Body of pancreas (tissue), 4 donors: Measurements from ENCODE around the gene CYP46A1. TPM values are rescaled to one million over a fixed set of nuclear protein-coding genes. Genes with fewer than 3 reads are reported as not detected.
A peak's percentile ranks its signal among the peaks of the same experiment; 100 is the strongest.

Source experiments
- ATAC-seq: fragments of 150-250 bp; one replicate; pipeline ENCODE4 v1.9.1; 2016
- DNase-seq, 4 donors: peaks; one replicate each; pipeline ENCODE4 v3.0.0-alpha.2; 2019
- H3K27ac ChIP-seq, 4 donors: fragments of 200-600 bp; sonication (generic); 1 replicate in 3 of 4; 2 replicates in 1 of 4; pipeline versions ENCODE4 v1.5.1 to v1.6.1; 2016 to 2019; ENCODE audit warnings: mild to moderate bottlenecking in 1 of 4, mixed read lengths in 1 of 4, moderate library complexity in 1 of 4
- H3K27me3 ChIP-seq, 2 donors: fragments of 200-600 bp; sonication (generic); one replicate each; pipeline ENCODE4 v1.6.0; 2016; ENCODE audit warnings: mild to moderate bottlenecking in 1 of 2
- H3K36me3 ChIP-seq, 2 donors: fragments of 200-600 bp; sonication (generic); replicated peaks in 1 of 2; 2 replicates each; pipeline ENCODE4 v1.5.1; 2016; ENCODE audit warnings: low read depth in 2 of 2; ENCODE audit not compliant: insufficient read depth in 1 of 2
- H3K4me1 ChIP-seq: fragments of 200-600 bp; sonication (generic); one replicate; pipeline ENCODE4 v1.6.0; 2016
- H3K4me3 ChIP-seq, 2 donors: fragments of 200-600 bp; sonication (generic); 1 replicate in 1 of 2; 2 replicates in 1 of 2; pipeline ENCODE4 v1.5.1; 2016 to 2019
- H3K9me3 ChIP-seq, 3 donors: fragments of 200-600 bp; sonication (generic); 1 replicate in 2 of 3; 2 replicates in 1 of 3; pipeline ENCODE4 v1.5.1; 2016
- CTCF ChIP-seq, 7 experiments: fragments of 450-650 bp in 4 of 7; fragments of 200-600 bp in 3 of 7; sonication (generic) in 3 of 7; IDR thresholded peaks; one replicate each; pipeline ENCODE4 v1.5.1; 2016 to 2019; ENCODE audit warnings: antibody characterized with exemption in 7 of 7
- POLR2A ChIP-seq, 3 donors: fragments of 450-650 bp; IDR thresholded peaks; one replicate each; pipeline ENCODE4 v1.6.1; 2016; ENCODE audit warnings: antibody characterized with exemption in 3 of 3, mild to moderate bottlenecking in 2 of 3
- WGBS, 2 donors: methylation state at CpG; one replicate each; pipeline ENCODE4 v1.1.5; 2017; 5-methylcytosine and 5-hydroxymethylcytosine counted together
- intact Hi-C: fragments of 100-400 bp; cut with DNase I; formaldehyde crosslinking; loops from one replicate; pipeline ENCODE4 v1.15.1; 2023
- total RNA-seq, 2 donors: library from RNA; depleted of rRNA; stranded (reverse); fragments of >200 nt; gene quantifications; one replicate each; pipeline ENCODE4 v1.1.0, GENCODE V29; 2016

The CYP46A1 gene
- total RNA-seq, 2 donors from 2014 or later, result 1.3 to 4.9 TPM

DNA sequence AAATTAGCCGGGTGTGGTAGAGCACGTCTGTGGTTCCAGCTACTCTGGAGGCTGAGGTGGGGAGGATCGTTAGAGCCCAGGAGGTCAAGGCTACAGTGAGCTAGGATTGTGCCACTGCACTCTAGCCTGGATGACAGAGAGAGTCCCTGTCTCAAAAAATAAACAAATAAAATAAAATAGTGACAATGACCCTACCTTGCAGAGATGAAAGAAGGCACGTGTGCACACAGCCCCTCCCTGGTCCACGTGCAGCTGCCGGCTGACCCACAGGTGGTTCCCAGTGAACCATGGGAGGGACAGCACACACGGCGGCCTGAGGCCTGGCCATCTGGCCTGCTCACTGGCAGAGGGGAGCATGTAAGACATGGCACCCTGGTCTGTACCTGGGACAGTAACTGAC is 34.5 kb upstream of the CYP46A1 start:
- TF ChIP-seq POLR2A (IDR thresholded peaks at IDR 0.05), result no peak
- TF ChIP-seq CTCF (IDR thresholded peaks at IDR 0.05), result no peak
- Histone ChIP-seq H3K27me3 (peaks cover 0 to 7% of the 10 kb centered on the region in 2 donors), H3K27ac (no peak overlapping the region), H3K36me3 (no peaks in the 10 kb centered on the region), H3K4me3 (no peak overlapping the region), H3K4me1 (peaks cover 14% of the 10 kb centered on the region), H3K9me3 (no peaks in the 10 kb centered on the region)
- no peak for DNase-seq
- no peak for ATAC-seq
- intact Hi-C loops, result no loop called here
- 68 to 83% methylated on average over 7 to 8 of the region's 8 CpGs for WGBS, 2 donors

DNA sequence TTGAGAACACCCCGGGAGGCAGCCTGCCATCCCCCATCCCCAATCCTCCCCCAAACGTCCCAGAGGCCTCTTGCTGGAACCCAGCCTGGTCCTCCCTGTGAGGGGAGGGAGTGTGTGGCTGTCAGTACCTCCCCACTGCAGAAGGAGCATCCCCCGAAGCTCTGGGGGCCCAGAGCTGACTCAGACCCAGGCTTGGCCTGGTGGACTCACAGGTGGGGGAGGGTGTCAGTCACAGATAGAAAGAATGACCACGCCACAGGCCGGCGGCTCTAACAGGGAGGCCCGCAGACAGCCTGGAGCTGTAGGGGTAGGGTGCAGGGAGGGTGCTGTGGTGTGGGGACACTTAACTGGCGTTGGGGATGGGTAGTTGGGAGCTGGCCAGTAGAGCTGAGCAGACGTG is 33.9 kb upstream of the CYP46A1 start:
- peaks cover 9% of the 10 kb centered on the region for H3K4me1 ChIP-seq
- WGBS, 2 donors, result 83 to 84% methylated on average over 6 to 9 of the region's 9 CpGs

GRCh38 chr14:99651953-99652746 is 31.9 kb upstream of the CYP46A1 start:
- Histone ChIP-seq H3K4me3 (no peak overlapping the region), H3K27me3 (no peaks in the 10 kb centered on the region), H3K4me1 (peaks cover 4% of the 10 kb centered on the region), H3K36me3 (no peaks in the 10 kb centered on the region), H3K9me3 (no peaks in the 10 kb centered on the region), H3K27ac (no peak overlapping the region)
- intact Hi-C loops, result no loop called here
- 85 to 86% methylated on average over 14 to 16 of the region's 32 CpGs for WGBS, 2 donors
- DNase-seq (no peak), ATAC-seq (no peak)
- no peak for TF ChIP-seq POLR2A (IDR thresholded peaks at IDR 0.05)
- no peak for TF ChIP-seq CTCF (IDR thresholded peaks at IDR 0.05)

More for the DNA sequence above, 33.9 kb upstream of the CYP46A1 start:
- no peaks in the 10 kb centered on the region for H3K9me3 ChIP-seq
- H3K36me3 ChIP-seq, result no peaks in the 10 kb centered on the region
- TF ChIP-seq CTCF (IDR thresholded peaks at IDR 0.05) (no peak), POLR2A (IDR thresholded peaks at IDR 0.05) (no peak)
- no peak for DNase-seq
- no peak for ATAC-seq
- intact Hi-C loops, result no loop called here
- H3K27me3 ChIP-seq, result peaks cover 0 to 7% of the 10 kb centered on the region in 2 donors
- H3K4me3 ChIP-seq, result no peak overlapping the region
- no peak overlapping the region for H3K27ac ChIP-seq

DNA sequence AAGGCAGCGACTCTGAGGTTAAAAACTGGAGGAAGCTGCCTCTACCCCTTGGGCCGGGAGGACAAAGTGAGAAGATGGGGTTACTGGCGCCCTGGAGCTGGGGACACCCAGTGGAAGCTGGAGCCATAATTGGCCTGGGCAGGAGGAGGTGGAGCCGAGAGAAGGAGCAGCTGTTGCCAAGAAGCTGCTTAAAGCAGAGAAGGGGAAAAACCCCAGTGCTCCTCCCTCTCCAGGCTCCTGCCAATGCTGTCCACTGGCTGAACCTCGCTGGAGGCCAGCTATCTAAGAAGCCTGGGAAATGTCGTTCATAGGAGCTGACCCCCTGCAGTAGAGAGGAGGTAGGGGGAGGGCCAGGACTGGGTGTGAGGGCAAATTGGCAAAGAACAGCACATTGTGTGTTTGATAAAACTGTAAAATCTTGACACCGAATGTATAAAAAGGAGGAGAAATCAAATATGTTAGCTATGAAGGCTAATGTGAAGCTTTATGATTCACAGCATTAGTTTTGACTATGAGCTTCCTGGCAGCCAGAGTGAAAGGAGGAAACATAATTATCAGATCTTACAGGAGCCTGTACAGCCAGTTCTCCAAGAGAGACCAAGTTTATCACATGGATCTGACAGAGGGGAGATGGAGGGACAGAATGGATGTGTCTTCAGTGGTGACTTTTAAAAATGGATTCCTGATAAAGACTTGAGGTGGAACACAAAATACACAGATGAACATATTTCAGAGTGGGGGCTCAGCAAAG is 29.7 kb upstream of the CYP46A1 start:
- intact Hi-C loops, result no loop called here
- WGBS, 2 donors, result 16% methylated on average over 7 of the region's 7 CpGs
- H3K27me3 ChIP-seq, result peaks cover 0 to 3% of the 10 kb centered on the region in 2 donors
- ATAC-seq (peak; percentile 88), DNase-seq (peak; percentile 52 to 76 (median 76))
- no peaks in the 10 kb centered on the region for H3K9me3 ChIP-seq
- no peak overlapping the region for H3K27ac ChIP-seq
- TF ChIP-seq POLR2A (IDR thresholded peaks at IDR 0.05) (no peak), CTCF (IDR thresholded peaks at IDR 0.05) (no peak)
- no peaks in the 10 kb centered on the region for H3K36me3 ChIP-seq
- peaks cover 7% of the 10 kb centered on the region for H3K4me1 ChIP-seq
- H3K4me3 ChIP-seq, result no peak overlapping the region
